RWPE2 (cell line): ENCODE data around the gene AFAP1L1.

Source experiments
- ATAC-seq: fragments of 200-7000 bp; cut with Tn5 transposase; 3 replicates; pipeline ENCODE4 v1.9.1; 2021; ENCODE audit warnings: low read depth
- DNase-seq: peaks from one replicate; pipeline ENCODE4 v3.0.0-alpha.2; 2020; ENCODE audit warnings: low spot score
- H3K27ac ChIP-seq: fragments of 450-650 bp; 2 replicates; pipeline ENCODE4 v1.5.1; 2017; ENCODE audit warnings: mild to moderate bottlenecking; ENCODE audit not compliant: poor library complexity, severe bottlenecking
- H3K27me3 ChIP-seq: fragments of 250-450 bp; sonication (Bioruptor Pico); 2 replicates; pipeline ENCODE4 v1.5.1; 2021; ENCODE audit warnings: mild to moderate bottlenecking, moderate library complexity; ENCODE audit not compliant: insufficient read depth, poor library complexity, severe bottlenecking
- H3K36me3 ChIP-seq: fragments of 250-450 bp; sonication (Bioruptor Pico); 2 replicates; pipeline ENCODE4 v1.5.1; 2020; ENCODE audit warnings: low read depth, mild to moderate bottlenecking, moderate library complexity
- H3K4me1 ChIP-seq: fragments of 250-450 bp; sonication (Bioruptor Pico); 2 replicates; pipeline ENCODE4 v1.5.1; 2021; ENCODE audit warnings: mild to moderate bottlenecking, moderate library complexity; ENCODE audit not compliant: insufficient read depth, poor library complexity, severe bottlenecking
- H3K4me3 ChIP-seq: fragments of 250-450 bp; sonication (Bioruptor Pico); 2 replicates; pipeline ENCODE4 v1.5.1; 2021; ENCODE audit warnings: mild to moderate bottlenecking, moderate library complexity; ENCODE audit not compliant: severe bottlenecking
- H3K9me3 ChIP-seq: fragments of 250-450 bp; sonication (Bioruptor Pico); 2 replicates; pipeline ENCODE4 v1.5.1; 2021; ENCODE audit warnings: mild to moderate bottlenecking, moderate library complexity; ENCODE audit not compliant: severe bottlenecking
- TF ChIP-seq, protein P1 (sequence below): fragments of 450-650 bp; IDR thresholded peaks from one replicate; pipeline ENCODE4 v1.5.1; 2017; ENCODE audit warnings: mild to moderate bottlenecking, moderate library complexity; ENCODE audit not compliant: poor library complexity, severe bottlenecking

Gene AFAP1L1

DNA sequence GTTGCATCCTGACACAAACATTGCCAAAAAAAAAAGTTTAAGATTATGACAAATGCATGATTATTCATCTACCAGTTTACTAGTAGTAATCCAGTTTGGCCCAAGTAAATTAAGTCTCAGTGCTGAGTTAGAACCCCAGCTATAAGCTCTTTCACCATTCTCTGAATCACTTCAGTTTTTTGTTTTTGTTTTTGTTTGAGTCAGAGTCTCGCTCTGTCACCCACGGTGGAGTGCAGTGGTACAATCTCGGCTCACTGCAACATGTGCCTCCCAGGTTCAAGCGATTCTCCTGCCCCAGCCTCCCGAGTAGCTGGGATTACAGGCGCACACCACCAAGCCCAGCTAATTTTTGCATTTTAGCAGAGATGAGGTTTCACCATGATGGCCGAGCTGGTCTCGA, 84.7 kb downstream of the AFAP1L1 start:
- DNase-seq (no peak), ATAC-seq (no peak)
- TF ChIP-seq, protein P1, sequence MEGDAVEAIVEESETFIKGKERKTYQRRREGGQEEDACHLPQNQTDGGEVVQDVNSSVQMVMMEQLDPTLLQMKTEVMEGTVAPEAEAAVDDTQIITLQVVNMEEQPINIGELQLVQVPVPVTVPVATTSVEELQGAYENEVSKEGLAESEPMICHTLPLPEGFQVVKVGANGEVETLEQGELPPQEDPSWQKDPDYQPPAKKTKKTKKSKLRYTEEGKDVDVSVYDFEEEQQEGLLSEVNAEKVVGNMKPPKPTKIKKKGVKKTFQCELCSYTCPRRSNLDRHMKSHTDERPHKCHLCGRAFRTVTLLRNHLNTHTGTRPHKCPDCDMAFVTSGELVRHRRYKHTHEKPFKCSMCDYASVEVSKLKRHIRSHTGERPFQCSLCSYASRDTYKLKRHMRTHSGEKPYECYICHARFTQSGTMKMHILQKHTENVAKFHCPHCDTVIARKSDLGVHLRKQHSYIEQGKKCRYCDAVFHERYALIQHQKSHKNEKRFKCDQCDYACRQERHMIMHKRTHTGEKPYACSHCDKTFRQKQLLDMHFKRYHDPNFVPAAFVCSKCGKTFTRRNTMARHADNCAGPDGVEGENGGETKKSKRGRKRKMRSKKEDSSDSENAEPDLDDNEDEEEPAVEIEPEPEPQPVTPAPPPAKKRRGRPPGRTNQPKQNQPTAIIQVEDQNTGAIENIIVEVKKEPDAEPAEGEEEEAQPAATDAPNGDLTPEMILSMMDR, result no peak
- no peak overlapping the region for H3K4me3 ChIP-seq
- H3K27me3 ChIP-seq, result no peaks in the 10 kb centered on the region
- no peak overlapping the region for H3K27ac ChIP-seq
- H3K9me3 ChIP-seq, result no peaks in the 10 kb centered on the region
- peaks cover 5% of the 10 kb centered on the region for H3K4me1 ChIP-seq
- H3K36me3 ChIP-seq, result peaks cover 38% of the 10 kb centered on the region

DNA sequence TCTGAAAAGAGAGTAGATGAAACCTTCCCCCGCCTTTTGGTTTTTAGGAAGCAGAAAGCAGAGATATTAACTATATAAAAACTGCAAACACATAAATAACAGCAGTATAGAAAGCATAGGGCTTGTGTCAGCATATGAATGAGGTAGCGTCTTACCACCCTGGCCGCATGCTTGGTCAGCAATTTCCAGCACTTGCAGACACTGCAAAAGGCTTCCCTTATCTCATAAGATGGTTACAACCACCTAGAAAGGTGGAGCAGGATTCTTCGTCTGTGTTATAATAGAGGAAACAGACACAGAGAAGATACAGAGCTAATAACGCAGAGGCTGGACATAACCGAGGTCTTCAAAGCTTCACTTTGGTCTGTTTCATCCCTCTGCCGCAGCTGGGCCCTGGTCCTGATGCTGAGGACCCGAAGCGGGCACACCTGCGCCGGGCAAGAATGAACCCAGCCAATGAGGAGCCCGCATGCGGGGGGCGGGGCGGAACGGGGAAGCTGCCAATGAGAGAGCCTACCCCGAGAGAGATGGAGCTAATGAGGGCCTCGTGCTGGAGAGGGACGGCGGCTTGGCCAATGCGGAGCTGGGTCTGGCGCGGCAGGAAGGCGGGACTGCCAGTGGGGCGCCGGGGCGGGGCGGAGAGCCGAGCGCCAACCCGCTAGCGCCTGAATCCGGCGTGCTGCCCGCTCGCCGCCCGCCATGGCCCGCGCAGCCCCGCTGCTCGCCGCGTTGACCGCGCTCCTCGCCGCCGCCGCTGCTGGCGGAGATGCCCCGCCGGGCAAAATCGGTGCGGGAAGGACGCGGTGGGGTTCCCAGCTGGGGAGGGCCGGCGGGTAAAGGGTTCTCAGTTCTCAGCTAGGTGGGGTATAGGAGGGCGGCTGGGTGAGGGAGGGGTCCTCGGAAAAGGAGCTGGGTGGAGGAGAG, 86.0 kb downstream of the AFAP1L1 start, which contains the start of gene PCYOX1L:
Gene PCYOX1L (plus strand): TSS at position 677 of the 924 bp plus-strand sequence. CDS start 23 bp downstream, at position 700.
- H3K27ac ChIP-seq, result no peak within 1 kb of the TSS
- H3K4me3 ChIP-seq, result peak within 1 kb of the TSS; percentile 77
- peaks cover 5% of the 10 kb centered on the region for H3K4me1 ChIP-seq
- DNase-seq, result peak; percentile 100
- ATAC-seq, result peak; percentile 99
- no peaks in the 10 kb centered on the region for H3K27me3 ChIP-seq
- H3K36me3 ChIP-seq, result peaks cover 25% of the 10 kb centered on the region
- H3K9me3 ChIP-seq, result no peaks in the 10 kb centered on the region
- TF ChIP-seq, protein P1, result no peak

DNA sequence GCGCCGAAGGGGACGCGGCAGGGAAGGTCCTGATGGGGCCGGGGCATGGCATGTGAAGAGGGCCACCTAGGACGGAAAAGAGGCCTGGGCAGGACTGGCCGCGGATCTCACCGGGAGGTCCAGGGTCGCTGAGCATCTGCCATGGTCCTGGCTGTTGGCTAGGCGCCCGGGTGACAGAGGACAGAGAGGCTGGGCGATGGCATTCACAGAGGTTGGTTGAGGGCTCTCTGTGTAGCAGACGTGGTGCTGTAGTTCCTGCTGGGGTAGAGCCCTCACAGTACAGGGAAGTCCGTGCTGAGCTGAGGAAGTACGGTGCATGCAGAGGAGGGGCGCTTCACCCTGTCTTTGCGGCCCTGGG, 86.6 kb downstream of the AFAP1L1 start:
- TF ChIP-seq, protein P1, result no peak
- H3K27ac ChIP-seq, result no peak overlapping the region
- H3K4me1 ChIP-seq, result peaks cover 5% of the 10 kb centered on the region
- peak; percentile 5; the same call in 1 of the 3 replicates for ATAC-seq
- H3K27me3 ChIP-seq, result no peaks in the 10 kb centered on the region
- no peaks in the 10 kb centered on the region for H3K9me3 ChIP-seq
- H3K36me3 ChIP-seq, result peaks cover 19% of the 10 kb centered on the region
- peak overlapping the region; percentile 77 for H3K4me3 ChIP-seq
- DNase-seq, result no peak

DNA sequence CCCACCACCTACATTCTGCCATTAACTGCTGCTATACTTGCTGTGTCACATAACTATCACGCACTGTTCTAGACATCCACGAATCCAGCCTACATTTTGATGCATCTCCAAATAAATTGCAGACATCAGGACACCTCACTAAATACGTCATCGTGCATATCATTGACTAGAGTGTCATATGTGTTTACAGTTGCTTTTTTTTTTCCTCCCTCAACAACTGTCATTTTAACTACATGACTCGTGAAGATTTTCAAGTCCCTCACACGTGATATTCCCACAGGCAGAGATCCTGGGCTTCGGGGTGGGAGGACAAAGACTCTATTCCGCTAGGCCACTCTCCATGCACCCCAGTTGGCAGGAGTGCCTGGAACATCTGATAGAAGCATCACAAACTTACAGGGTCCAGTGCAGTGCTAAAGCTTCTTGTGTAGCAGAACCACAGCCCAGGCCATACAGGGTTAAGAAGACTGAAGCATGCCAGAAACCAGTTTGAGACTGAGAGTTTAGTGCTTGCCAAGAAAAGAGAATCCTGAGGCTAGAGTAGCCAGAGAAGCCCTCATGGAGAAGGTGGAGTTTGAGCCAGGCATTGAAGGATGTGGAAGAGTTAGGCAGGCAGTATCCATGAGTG, 87.3 kb downstream of the AFAP1L1 start:
- TF ChIP-seq, protein P1, result no peak
- ATAC-seq, result no peak
- Histone ChIP-seq H3K4me1 (peaks cover 5% of the 10 kb centered on the region), H3K27me3 (no peaks in the 10 kb centered on the region), H3K4me3 (no peak overlapping the region), H3K9me3 (no peaks in the 10 kb centered on the region), H3K36me3 (peaks cover 12% of the 10 kb centered on the region), H3K27ac (no peak overlapping the region)
- DNase-seq, result no peak
